ENCODE data around the gene GPSM3.
"Not testable (repeated sequence)": the region's sequence is repeated elsewhere in the genome, so short reads cannot be mapped to it uniquely, and the experiment has no call there.

Gene GPSM3

GRCh38 chr6:32192608-32193039 is at the start of gene GPSM3:
TSS of gene GPSM3 (minus strand) at chr6:32192643. CDS start at chr6:32192513, 130 bp downstream.
- no peak for FAIRE-seq

GRCh38 chr6:32240686-32241085 is 48.2 kb upstream of the GPSM3 start:
- no peak for FAIRE-seq

- no peak for FAIRE-seq
Measured at GRCh38 chr6:32239462-32239861, 47.0 kb upstream of the GPSM3 start.

GRCh38 chr6:32234934-32235333 is 42.5 kb upstream of the GPSM3 start:
- no peak for FAIRE-seq

- no peak for FAIRE-seq
Measured at GRCh38 chr6:32226434-32226833, 34.0 kb upstream of the GPSM3 start.

GRCh38 chr6:32224696-32225095 is 32.3 kb upstream of the GPSM3 start:
- no peak for FAIRE-seq

- FAIRE-seq: no peak
Measured at GRCh38 chr6:32223258-32224235, 31.1 kb upstream of the GPSM3 start, which contains the start of gene NOTCH4. TSS of gene NOTCH4 (minus strand) at chr6:32224067. CDS start at chr6:32223928, 139 bp downstream.

- no peak for FAIRE-seq
Measured at GRCh38 chr6:32222333-32223230, 30.1 kb upstream of the GPSM3 start.

- no peak for FAIRE-seq
Measured at GRCh38 chr6:32220021-32220420, 27.6 kb upstream of the GPSM3 start.

GRCh38 chr6:32218167-32218566 is 25.7 kb upstream of the GPSM3 start:
- no peak for FAIRE-seq

- no peak for FAIRE-seq
Measured at GRCh38 chr6:32216998-32217397, 24.6 kb upstream of the GPSM3 start.

- no peak for FAIRE-seq
Measured at GRCh38 chr6:32216285-32216684, 23.8 kb upstream of the GPSM3 start.

GRCh38 chr6:32215617-32216016 is 23.2 kb upstream of the GPSM3 start:
- FAIRE-seq: no peak

GRCh38 chr6:32214126-32214525 is 21.7 kb upstream of the GPSM3 start:
- FAIRE-seq: no peak

- FAIRE-seq: no peak
Measured at GRCh38 chr6:32213649-32214048, 21.2 kb upstream of the GPSM3 start.

GRCh38 chr6:32212076-32212760 is 19.8 kb upstream of the GPSM3 start:
- no peak for FAIRE-seq

- not testable (repeated sequence) for FAIRE-seq
Measured at GRCh38 chr6:32211432-32211831, 19.0 kb upstream of the GPSM3 start.

GRCh38 chr6:32210191-32210601 is 17.8 kb upstream of the GPSM3 start:
- FAIRE-seq: no peak

GRCh38 chr6:32208996-32209395 is 16.6 kb upstream of the GPSM3 start:
- FAIRE-seq: no peak

GRCh38 chr6:32204268-32204715 is 11.8 kb upstream of the GPSM3 start:
- no peak for FAIRE-seq

GRCh38 chr6:32203426-32204267 is 11.2 kb upstream of the GPSM3 start:
- FAIRE-seq: no peak

GRCh38 chr6:32202186-32202585 is 9.7 kb upstream of the GPSM3 start:
- FAIRE-seq: no peak
